HepG2 (cell line): Measurements from ENCODE around the gene CEP128. TPM values are rescaled to one million over a fixed set of nuclear protein-coding genes. Genes with fewer than 3 reads are reported as not detected.

ENCODE experiments used
- ARID2 ChIP-seq: sonication (generic); formaldehyde crosslinking; IDR thresholded peaks from 2 replicates; pipeline ENCODE4 v1.8.1; 2022; ENCODE audit warnings: mild to moderate bottlenecking, missing genetic modification reagents, borderline replicate concordance
- CHD4 ChIP-seq: fragments of 200-600 bp; sonication (generic); IDR thresholded peaks from 2 replicates; pipeline ENCODE4 v1.7.0; 2017; ENCODE audit warnings: mild to moderate bottlenecking, low read length, borderline replicate concordance
- FOSL2 ChIP-seq: sonication (generic); formaldehyde crosslinking; IDR thresholded peaks from 2 replicates; pipeline ENCODE4 v1.4.0; 2020; ENCODE audit warnings: missing genetic modification reagents
- HCFC1 ChIP-seq: fragments of 150-350 bp; IDR thresholded peaks from 2 replicates; pipeline ENCODE4 v1.6.1; 2014; ENCODE audit warnings: low read depth, low read length
- MAFF ChIP-seq: IDR thresholded peaks from 2 replicates; pipeline ENCODE4 v1.6.1; 2011; ENCODE audit warnings: low read depth, low read length, improper control_type of control experiment
- MEF2D ChIP-seq: sonication (generic); formaldehyde crosslinking; IDR thresholded peaks from 2 replicates; pipeline ENCODE4 v1.5.1; 2020; ENCODE audit warnings: mild to moderate bottlenecking, missing genetic modification reagents
- PTBP1 ChIP-seq: fragments of 200-400 bp; formaldehyde crosslinking; IDR thresholded peaks from 2 replicates; pipeline ENCODE4 v1.6.1; 2018; ENCODE audit warnings: low read length, low read depth; ENCODE audit not compliant: poor library complexity, severe bottlenecking
- RFX3 ChIP-seq: IDR thresholded peaks from 2 replicates; pipeline ENCODE4 v1.6.1; 2016; ENCODE audit warnings: missing biosample characterization, missing genetic modification reagents
- STAG1 ChIP-seq: sonication (generic); formaldehyde crosslinking; IDR thresholded peaks from 2 replicates; pipeline ENCODE4 v1.4.0; 2020; ENCODE audit warnings: missing genetic modification reagents
- TCF12 ChIP-seq, 2 experiments: fragments of 450-650 bp in 1 of 2; sonication (generic) in 1 of 2; formaldehyde crosslinking in 1 of 2; IDR thresholded peaks; 2 replicates each; pipeline versions ENCODE4 v1.6.1 to v1.8.0; 2017 to 2022; ENCODE audit warnings: antibody characterized with exemption in 1 of 2, mild to moderate bottlenecking in 1 of 2, missing genetic modification reagents in 1 of 2, moderate library complexity in 1 of 2
- ZNF17 ChIP-seq: sonication (generic); formaldehyde crosslinking; IDR thresholded peaks from 2 replicates; pipeline ENCODE4 v1.5.0; 2020; ENCODE audit warnings: mild to moderate bottlenecking, missing genetic modification reagents
- ZNF3 ChIP-seq: IDR thresholded peaks from 2 replicates; pipeline ENCODE4 v1.7.0; 2017; ENCODE audit warnings: inconsistent platforms
- ZNF552 ChIP-seq: sonication (generic); formaldehyde crosslinking; IDR thresholded peaks from 2 replicates; pipeline ENCODE4 v1.9.0; 2022; ENCODE audit warnings: missing genetic modification reagents, mild to moderate bottlenecking, borderline replicate concordance
- polyA plus RNA-seq, 8 experiments: library from polyadenylated mRNA; depleted of rRNA in 3 of 8; stranded (reverse) in 7 of 8; unstranded in 1 of 8; fragments of >200 nt; fragmentation: Illumina TruSeq in 4 of 8; extraction: Trizol in 4 of 8; gene quantifications; 2 replicates each; pipeline versions ENCODE4 v1.2.1 to v1.2.3, GENCODE V29; 2011 to 2016; ENCODE audit warnings: low read depth in 4 of 8, missing spikeins in 1 of 8, mixed read lengths in 1 of 8; ENCODE audit not compliant: insufficient read depth in 1 of 8
- total RNA-seq, 5 experiments: library from RNA; depleted of rRNA; stranded (reverse); fragments of >200 nt; fragmentation: Illumina TruSeq; extraction: Trizol; gene quantifications; 2 replicates each; pipeline ENCODE4 v1.2.3, GENCODE V29; 2016; ENCODE audit warnings: low read depth in 1 of 5
- TF ChIP-seq, protein P1 (sequence below): sonication (generic); formaldehyde crosslinking; IDR thresholded peaks from 2 replicates; pipeline ENCODE4 v1.4.0; 2020; ENCODE audit warnings: mild to moderate bottlenecking, low read depth, missing genetic modification reagents
- TF ChIP-seq, protein P2 (sequence below): sonication (generic); formaldehyde crosslinking; IDR thresholded peaks from 2 replicates; pipeline ENCODE4 v1.9.0; 2021; ENCODE audit warnings: missing genetic modification reagents, borderline replicate concordance
- TF ChIP-seq, protein P3 (sequence below): IDR thresholded peaks from 2 replicates; pipeline ENCODE4 v1.6.1; 2016; ENCODE audit warnings: low read depth, borderline replicate concordance
- TF ChIP-seq, protein P4 (sequence below): sonication (generic); formaldehyde crosslinking; IDR thresholded peaks from 2 replicates; pipeline ENCODE4 v1.5.0; 2020; ENCODE audit warnings: mild to moderate bottlenecking, missing genetic modification reagents, borderline replicate concordance

CEP128 gene
- total and polyA plus RNA-seq, 2 of the 13 experiments (the other 11 are each of a cell fraction or from before 2014, with no cell fraction given): 1.3 to 7.5 TPM

DNA sequence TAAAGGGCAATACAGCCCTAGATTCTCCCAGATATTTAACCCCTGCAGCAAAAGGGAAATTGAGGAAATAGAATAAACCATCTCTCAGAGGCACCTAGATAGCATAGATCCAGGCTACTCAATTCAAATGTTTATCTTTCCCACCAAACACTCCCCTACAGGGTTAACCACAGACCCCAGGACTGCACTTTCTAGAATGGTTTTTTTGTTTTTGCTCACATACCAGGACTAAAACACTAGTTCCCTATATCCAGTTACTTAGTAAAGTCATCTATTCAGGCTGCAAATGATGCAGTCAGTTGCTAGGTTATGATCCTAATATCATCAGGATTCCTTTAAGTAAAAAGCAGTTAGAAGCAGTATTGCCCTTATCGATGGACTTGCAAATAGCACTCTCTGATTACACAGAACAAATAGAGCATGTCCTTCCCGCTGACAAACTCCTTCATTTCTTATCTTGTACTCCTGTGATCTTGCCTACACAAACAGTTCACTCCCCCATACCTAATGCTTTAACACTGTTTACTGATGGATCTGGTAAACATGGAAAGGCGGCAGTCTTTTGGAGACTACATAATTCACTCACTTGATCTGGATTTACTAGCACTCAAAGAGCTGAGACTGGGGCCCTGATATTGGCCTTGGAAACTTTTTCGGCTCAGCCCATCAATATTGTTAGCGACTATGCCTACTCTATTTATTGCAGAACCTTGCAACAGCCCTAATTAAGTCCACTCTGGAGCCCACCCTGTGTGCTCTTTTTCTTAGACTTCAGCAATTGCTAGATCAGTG is 473.0 kb downstream of the CEP128 start (continued):
- TF ChIP-seq TCF12 (IDR thresholded peaks at IDR 0.05) (no peak), TCF12 (CRISPR knock-in tag; IDR thresholded peaks at IDR 0.05) (peak; percentile 98), ZNF552 (CRISPR knock-in tag) (0 out of 2 replicates have a peak, but pooled peaks have one; percentile 59), PTBP1 (no peak), ZNF3 (CRISPR knock-in tag) (peak; percentile 33; the same call in 1 of the 2 replicates), MAFF (0 out of 2 replicates have a peak, but pooled peaks have one; percentile 27), HCFC1 (no peak), CHD4 (peak; percentile 40; the same call in 1 of the 2 replicates), ARID2 (CRISPR knock-in tag) (peak; percentile 57; the same call in 1 of the 2 replicates), FOSL2 (CRISPR knock-in tag) (peak; percentile 87), ZNF17 (0 out of 2 replicates have a peak, but pooled peaks have one; percentile 34), STAG1 (CRISPR knock-in tag) (peak; percentile 5; the same call in 1 of the 2 replicates), RFX3 (peak; percentile 39; the same call in 1 of the 2 replicates), MEF2D (CRISPR knock-in tag) (peak; percentile 85)
- TF ChIP-seq, protein P1, sequence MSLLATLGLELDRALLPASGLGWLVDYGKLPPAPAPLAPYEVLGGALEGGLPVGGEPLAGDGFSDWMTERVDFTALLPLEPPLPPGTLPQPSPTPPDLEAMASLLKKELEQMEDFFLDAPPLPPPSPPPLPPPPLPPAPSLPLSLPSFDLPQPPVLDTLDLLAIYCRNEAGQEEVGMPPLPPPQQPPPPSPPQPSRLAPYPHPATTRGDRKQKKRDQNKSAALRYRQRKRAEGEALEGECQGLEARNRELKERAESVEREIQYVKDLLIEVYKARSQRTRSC (CRISPR knock-in tag): no peak
- TF ChIP-seq, protein P2, sequence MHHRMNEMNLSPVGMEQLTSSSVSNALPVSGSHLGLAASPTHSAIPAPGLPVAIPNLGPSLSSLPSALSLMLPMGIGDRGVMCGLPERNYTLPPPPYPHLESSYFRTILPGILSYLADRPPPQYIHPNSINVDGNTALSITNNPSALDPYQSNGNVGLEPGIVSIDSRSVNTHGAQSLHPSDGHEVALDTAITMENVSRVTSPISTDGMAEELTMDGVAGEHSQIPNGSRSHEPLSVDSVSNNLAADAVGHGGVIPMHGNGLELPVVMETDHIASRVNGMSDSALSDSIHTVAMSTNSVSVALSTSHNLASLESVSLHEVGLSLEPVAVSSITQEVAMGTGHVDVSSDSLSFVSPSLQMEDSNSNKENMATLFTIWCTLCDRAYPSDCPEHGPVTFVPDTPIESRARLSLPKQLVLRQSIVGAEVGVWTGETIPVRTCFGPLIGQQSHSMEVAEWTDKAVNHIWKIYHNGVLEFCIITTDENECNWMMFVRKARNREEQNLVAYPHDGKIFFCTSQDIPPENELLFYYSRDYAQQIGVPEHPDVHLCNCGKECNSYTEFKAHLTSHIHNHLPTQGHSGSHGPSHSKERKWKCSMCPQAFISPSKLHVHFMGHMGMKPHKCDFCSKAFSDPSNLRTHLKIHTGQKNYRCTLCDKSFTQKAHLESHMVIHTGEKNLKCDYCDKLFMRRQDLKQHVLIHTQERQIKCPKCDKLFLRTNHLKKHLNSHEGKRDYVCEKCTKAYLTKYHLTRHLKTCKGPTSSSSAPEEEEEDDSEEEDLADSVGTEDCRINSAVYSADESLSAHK: no peak
- TF ChIP-seq, protein P3, sequence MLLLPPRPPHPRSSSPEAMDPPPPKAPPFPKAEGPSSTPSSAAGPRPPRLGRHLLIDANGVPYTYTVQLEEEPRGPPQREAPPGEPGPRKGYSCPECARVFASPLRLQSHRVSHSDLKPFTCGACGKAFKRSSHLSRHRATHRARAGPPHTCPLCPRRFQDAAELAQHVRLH (CRISPR knock-in tag): no peak
- TF ChIP-seq, protein P4, sequence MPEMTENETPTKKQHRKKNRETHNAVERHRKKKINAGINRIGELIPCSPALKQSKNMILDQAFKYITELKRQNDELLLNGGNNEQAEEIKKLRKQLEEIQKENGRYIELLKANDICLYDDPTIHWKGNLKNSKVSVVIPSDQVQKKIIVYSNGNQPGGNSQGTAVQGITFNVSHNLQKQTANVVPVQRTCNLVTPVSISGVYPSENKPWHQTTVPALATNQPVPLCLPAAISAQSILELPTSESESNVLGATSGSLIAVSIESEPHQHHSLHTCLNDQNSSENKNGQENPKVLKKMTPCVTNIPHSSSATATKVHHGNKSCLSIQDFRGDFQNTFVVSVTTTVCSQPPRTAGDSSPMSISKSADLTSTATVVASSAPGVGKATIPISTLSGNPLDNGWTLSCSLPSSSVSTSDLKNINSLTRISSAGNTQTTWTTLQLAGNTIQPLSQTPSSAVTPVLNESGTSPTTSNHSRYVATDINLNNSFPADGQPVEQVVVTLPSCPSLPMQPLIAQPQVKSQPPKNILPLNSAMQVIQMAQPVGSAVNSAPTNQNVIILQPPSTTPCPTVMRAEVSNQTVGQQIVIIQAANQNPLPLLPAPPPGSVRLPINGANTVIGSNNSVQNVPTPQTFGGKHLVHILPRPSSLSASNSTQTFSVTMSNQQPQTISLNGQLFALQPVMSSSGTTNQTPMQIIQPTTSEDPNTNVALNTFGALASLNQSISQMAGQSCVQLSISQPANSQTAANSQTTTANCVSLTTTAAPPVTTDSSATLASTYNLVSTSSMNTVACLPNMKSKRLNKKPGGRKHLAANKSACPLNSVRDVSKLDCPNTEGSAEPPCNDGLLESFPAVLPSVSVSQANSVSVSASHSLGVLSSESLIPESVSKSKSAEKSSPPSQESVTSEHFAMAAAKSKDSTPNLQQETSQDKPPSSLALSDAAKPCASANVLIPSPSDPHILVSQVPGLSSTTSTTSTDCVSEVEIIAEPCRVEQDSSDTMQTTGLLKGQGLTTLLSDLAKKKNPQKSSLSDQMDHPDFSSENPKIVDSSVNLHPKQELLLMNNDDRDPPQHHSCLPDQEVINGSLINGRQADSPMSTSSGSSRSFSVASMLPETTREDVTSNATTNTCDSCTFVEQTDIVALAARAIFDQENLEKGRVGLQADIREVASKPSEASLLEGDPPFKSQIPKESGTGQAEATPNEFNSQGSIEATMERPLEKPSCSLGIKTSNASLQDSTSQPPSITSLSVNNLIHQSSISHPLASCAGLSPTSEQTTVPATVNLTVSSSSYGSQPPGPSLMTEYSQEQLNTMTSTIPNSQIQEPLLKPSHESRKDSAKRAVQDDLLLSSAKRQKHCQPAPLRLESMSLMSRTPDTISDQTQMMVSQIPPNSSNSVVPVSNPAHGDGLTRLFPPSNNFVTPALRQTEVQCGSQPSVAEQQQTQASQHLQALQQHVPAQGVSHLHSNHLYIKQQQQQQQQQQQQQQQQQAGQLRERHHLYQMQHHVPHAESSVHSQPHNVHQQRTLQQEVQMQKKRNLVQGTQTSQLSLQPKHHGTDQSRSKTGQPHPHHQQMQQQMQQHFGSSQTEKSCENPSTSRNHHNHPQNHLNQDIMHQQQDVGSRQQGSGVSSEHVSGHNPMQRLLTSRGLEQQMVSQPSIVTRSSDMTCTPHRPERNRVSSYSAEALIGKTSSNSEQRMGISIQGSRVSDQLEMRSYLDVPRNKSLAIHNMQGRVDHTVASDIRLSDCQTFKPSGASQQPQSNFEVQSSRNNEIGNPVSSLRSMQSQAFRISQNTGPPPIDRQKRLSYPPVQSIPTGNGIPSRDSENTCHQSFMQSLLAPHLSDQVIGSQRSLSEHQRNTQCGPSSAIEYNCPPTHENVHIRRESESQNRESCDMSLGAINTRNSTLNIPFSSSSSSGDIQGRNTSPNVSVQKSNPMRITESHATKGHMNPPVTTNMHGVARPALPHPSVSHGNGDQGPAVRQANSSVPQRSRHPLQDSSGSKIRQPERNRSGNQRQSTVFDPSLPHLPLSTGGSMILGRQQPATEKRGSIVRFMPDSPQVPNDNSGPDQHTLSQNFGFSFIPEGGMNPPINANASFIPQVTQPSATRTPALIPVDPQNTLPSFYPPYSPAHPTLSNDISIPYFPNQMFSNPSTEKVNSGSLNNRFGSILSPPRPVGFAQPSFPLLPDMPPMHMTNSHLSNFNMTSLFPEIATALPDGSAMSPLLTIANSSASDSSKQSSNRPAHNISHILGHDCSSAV (CRISPR knock-in tag): 0 out of 2 replicates have a peak, but pooled peaks have one; percentile 47
